ENCODE measurements around the gene SLC25A3.

SLC25A3 gene

DNA sequence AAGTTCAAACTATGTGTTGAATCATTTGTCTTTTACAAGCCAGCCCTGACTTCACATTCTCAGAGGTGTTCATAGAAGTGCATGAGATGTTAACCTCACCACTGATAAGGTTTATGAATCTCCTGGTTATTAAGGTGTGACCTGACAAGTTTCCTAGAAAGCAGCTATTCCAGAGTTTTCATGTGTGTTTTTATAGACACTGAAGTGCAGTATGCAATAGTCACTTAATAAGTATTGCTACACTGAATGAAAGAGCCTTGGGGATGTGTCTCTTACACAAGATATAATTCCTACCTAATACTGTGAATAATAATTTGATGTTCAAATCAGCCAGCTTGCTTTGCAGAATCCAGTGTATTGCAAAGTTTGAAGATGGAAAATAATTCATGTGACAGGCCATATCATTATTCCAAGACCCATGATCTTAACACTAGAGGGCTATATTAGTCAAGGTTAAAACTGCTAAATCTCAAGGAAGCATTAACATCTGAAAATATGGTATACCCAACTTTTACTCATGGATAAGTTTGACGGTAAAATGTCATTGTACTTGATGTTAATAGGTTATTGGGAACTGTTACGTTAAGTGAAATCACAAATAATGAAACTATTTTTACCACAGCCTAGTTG lies 13.0 kb downstream of the SLC25A3 start:
- H3K9ac ChIP-seq (ENCODE audit: low read depth, low read length, poor library complexity, severe bottlenecking): no peak overlapping the region
- H3K9me2 ChIP-seq (replicated peaks; ENCODE audit: low read depth, low read length): no peaks in the 10 kb centered on the region
- H3K4me1 ChIP-seq (ENCODE audit: insufficient read depth, low read length, poor library complexity, severe bottlenecking): no peaks in the 10 kb centered on the region
- peaks cover 4% of the 10 kb centered on the region for H4K20me1 ChIP-seq (ENCODE audit: insufficient read depth, low read length, poor library complexity, severe bottlenecking)
- H3K79me2 ChIP-seq (ENCODE audit: insufficient read depth, low read length): no peaks in the 10 kb centered on the region
- H3K4me3 ChIP-seq (ENCODE audit: low read length, poor library complexity, severe bottlenecking): no peak overlapping the region
- TF ChIP-seq CTCF (conservative IDR thresholded peaks at IDR 0.05; ENCODE audit: low read length) (peak; percentile 31; the same call in 1 of the 2 replicates), EZH2phosphoT487 (IDR thresholded peaks at IDR 0.05; ENCODE audit: borderline replicate concordance) (no peak)
- peaks cover 27% of the 10 kb centered on the region for H3K36me3 ChIP-seq (ENCODE audit: insufficient read depth, low read length)
- H2AFZ ChIP-seq (ENCODE audit: low read length): no peak overlapping the region
- H3K27me3 ChIP-seq (ENCODE audit: insufficient read depth, low read length, poor library complexity, severe bottlenecking): no peaks in the 10 kb centered on the region
- H3F3A ChIP-seq (ENCODE audit: low read depth): 0 out of 2 replicates have a peak, but pooled peaks cover 5% of the 10 kb centered on the region
- H3K9me3 ChIP-seq (ENCODE audit: insufficient read depth, low read depth, low read length): no peaks in the 10 kb centered on the region
- no peak overlapping the region for H3K4me2 ChIP-seq (ENCODE audit: low read depth, low read length, poor library complexity, severe bottlenecking)

DNA sequence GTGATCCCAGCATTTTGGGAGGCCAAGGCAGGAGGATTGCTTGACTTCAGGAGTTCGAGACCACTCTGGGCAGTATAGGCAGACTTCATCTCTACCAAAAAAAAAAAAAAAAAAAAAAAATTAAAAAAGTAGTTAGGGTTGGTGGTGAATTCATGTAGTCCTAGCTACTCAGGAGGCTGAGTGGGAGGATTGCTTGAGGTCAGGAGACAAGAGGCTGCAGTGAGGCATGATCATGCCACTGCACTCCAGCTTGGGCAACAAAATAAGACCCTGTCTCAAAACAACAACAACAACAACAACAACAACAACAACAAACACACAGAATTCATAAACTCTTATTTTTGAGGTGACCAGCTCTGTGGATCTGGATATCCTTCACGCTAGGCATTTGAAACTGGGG lies 17.1 kb downstream of the SLC25A3 start:
- H2AFZ ChIP-seq (ENCODE audit: low read length): no peak overlapping the region
- no peaks in the 10 kb centered on the region for H3K36me3 ChIP-seq (ENCODE audit: insufficient read depth, low read length)
- H3K9me2 ChIP-seq (replicated peaks; ENCODE audit: low read depth, low read length): no peaks in the 10 kb centered on the region
- H3F3A ChIP-seq (ENCODE audit: low read depth): no peaks in the 10 kb centered on the region
- TF ChIP-seq EZH2phosphoT487 (IDR thresholded peaks at IDR 0.05; ENCODE audit: borderline replicate concordance) (no peak), CTCF (conservative IDR thresholded peaks at IDR 0.05; ENCODE audit: low read length) (no peak)
- no peaks in the 10 kb centered on the region for H3K9me3 ChIP-seq (ENCODE audit: insufficient read depth, low read depth, low read length)
- H3K4me1 ChIP-seq (ENCODE audit: insufficient read depth, low read length, poor library complexity, severe bottlenecking): peaks cover 31% of the 10 kb centered on the region
- no peak overlapping the region for H3K4me3 ChIP-seq (ENCODE audit: low read length, poor library complexity, severe bottlenecking)
- H4K20me1 ChIP-seq (ENCODE audit: insufficient read depth, low read length, poor library complexity, severe bottlenecking): no peaks in the 10 kb centered on the region
- H3K9ac ChIP-seq (ENCODE audit: low read depth, low read length, poor library complexity, severe bottlenecking): no peak overlapping the region
- H3K27me3 ChIP-seq (ENCODE audit: insufficient read depth, low read length, poor library complexity, severe bottlenecking): no peaks in the 10 kb centered on the region
- no peaks in the 10 kb centered on the region for H3K79me2 ChIP-seq (ENCODE audit: insufficient read depth, low read length)
- H3K4me2 ChIP-seq (ENCODE audit: low read depth, low read length, poor library complexity, severe bottlenecking): no peak overlapping the region

- H2AFZ ChIP-seq (ENCODE audit: low read length): peak overlapping the region; percentile 38
- H3K9me3 ChIP-seq (ENCODE audit: insufficient read depth, low read depth, low read length): no peaks in the 10 kb centered on the region
- H3K4me2 ChIP-seq (ENCODE audit: low read depth, low read length, poor library complexity, severe bottlenecking): peak overlapping the region; percentile 23
- H3K9ac ChIP-seq (ENCODE audit: low read depth, low read length, poor library complexity, severe bottlenecking): peak overlapping the region; percentile 21
- TF ChIP-seq EZH2phosphoT487 (IDR thresholded peaks at IDR 0.05; ENCODE audit: borderline replicate concordance): no peak
- TF ChIP-seq CTCF (conservative IDR thresholded peaks at IDR 0.05; ENCODE audit: low read length): no peak
- H3K36me3 ChIP-seq (ENCODE audit: insufficient read depth, low read length): no peaks in the 10 kb centered on the region
- no peak overlapping the region for H3K4me3 ChIP-seq (ENCODE audit: low read length, poor library complexity, severe bottlenecking)
- peaks cover 33% of the 10 kb centered on the region for H3K4me1 ChIP-seq (ENCODE audit: insufficient read depth, low read length, poor library complexity, severe bottlenecking)
- H3F3A ChIP-seq (ENCODE audit: low read depth): no peaks in the 10 kb centered on the region
- no peaks in the 10 kb centered on the region for H4K20me1 ChIP-seq (ENCODE audit: insufficient read depth, low read length, poor library complexity, severe bottlenecking)
- H3K9me2 ChIP-seq (replicated peaks; ENCODE audit: low read depth, low read length): no peaks in the 10 kb centered on the region
- H3K79me2 ChIP-seq (ENCODE audit: insufficient read depth, low read length): no peaks in the 10 kb centered on the region
- no peaks in the 10 kb centered on the region for H3K27me3 ChIP-seq (ENCODE audit: insufficient read depth, low read length, poor library complexity, severe bottlenecking)
Observed at GRCh38 chr12:98612696-98613334, 19.3 kb downstream of the SLC25A3 start.
